GM23248 (cell line): ENCODE measurements around the gene HBA1.

ENCODE experiments used
- EZH2 ChIP-seq: fragments of 200-600 bp; sonication (generic); IDR thresholded peaks from 2 replicates; pipeline ENCODE4 v1.6.1; 2018; ENCODE audit warnings: antibody characterized with exemption, mild to moderate bottlenecking; ENCODE audit not compliant: insufficient read depth, poor library complexity, severe bottlenecking
- EZH2phosphoT487 ChIP-seq: fragments of 200-600 bp; sonication (generic); IDR thresholded peaks from 2 replicates; pipeline ENCODE4 v1.6.1; 2018; ENCODE audit warnings: antibody characterized with exemption, moderate library complexity, mild to moderate bottlenecking, low read depth; ENCODE audit not compliant: insufficient read depth

GRCh38 chr16:187330-187729 is 10.8 kb downstream of the HBA1 start:
- no peak for TF ChIP-seq EZH2
- TF ChIP-seq EZH2phosphoT487, result no peak
